Measurements from ENCODE around the gene DCST1.

The DCST1 gene

GRCh38 chr1:155051777-155052398 lies 18.3 kb downstream of the DCST1 start:
- peaks cover 11 to 26% of the 10 kb centered on the region in 2 donors for H3K36me3 ChIP-seq (ENCODE audit: control insufficient read depth in 1 of 2, insufficient read depth in 2 of 2, low read length in 2 of 2)
- no peaks in the 10 kb centered on the region for H3K9me3 ChIP-seq (ENCODE audit: control insufficient read depth in 1 of 2, low read length in 2 of 2)
- H3K9ac ChIP-seq (ENCODE audit: low read depth in 1 of 2, low read length in 2 of 2), result peak overlapping the region; percentile 83 to 92
- H3K27me3 ChIP-seq (ENCODE audit: control insufficient read depth in 1 of 2, insufficient read depth in 2 of 2, low read length in 2 of 2), result no peaks in the 10 kb centered on the region
- peak overlapping the region; percentile 63 for H3K27ac ChIP-seq (ENCODE audit: low read depth, low read length)
- H3K4me1 ChIP-seq (ENCODE audit: control insufficient read depth in 1 of 2, insufficient read depth in 2 of 2, low read length in 2 of 2), result peaks cover 19 to 38% of the 10 kb centered on the region in 2 donors
- peak overlapping the region; percentile 84 to 85 for H3K4me3 ChIP-seq (ENCODE audit: low read depth in 1 of 2, low read length in 2 of 2)

DNA sequence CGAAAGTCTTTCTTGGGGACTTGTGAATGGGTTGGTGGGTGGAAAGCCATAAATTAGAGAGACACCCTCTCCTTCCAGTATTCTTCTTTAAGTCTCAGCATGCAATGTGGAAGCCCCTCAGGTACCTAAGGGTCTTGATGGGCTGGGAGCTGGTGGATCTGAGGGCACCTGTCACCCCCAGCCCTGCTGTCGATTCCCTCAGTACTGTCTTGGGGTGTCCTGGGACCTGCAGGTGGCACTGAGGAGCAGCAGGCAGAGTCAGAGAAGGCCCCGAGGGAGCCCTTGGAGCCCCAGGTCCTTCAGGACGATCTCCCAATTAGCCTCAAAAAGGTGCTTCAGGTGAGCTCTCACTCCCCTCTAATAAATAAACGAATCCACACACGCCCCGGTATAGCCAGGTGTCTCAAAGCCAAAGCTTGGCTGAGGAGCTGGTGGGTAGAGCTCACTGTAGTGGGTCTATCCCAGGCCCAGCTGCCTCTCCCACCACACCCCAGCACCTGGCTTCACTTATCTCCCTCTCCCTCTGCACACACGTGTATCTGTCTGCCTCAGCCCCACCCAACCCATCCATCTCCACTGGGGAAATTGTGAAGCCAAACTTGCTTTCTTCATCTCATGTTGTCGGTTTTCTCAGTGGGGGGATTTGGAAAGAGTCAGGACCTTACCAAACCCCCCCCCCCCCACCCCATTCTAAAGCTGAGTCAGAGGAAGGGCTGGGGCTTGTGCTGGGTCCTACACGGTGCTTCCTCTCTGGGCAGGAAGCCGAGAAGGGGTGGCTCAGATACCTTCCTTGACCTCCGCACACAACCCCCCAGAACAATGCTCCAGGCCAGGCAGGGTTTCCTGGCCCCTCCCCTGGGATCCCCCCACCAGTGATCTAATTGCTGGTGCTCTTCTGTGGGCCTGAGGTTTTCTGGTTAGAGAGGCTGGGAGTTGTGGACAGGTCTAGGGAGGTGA lies 19.1 kb downstream of the DCST1 start:
- Histone ChIP-seq H3K36me3 (ENCODE audit: control insufficient read depth in 1 of 2, insufficient read depth in 2 of 2, low read length in 2 of 2) (peaks cover 13 to 33% of the 10 kb centered on the region in 2 donors), H3K4me3 (ENCODE audit: low read depth in 1 of 2, low read length in 2 of 2) (peak overlapping the region; percentile 84 to 85), H3K27ac (ENCODE audit: low read depth, low read length) (peak overlapping the region; percentile 39), H3K9ac (ENCODE audit: low read depth in 1 of 2, low read length in 2 of 2) (peak overlapping the region; percentile 83 to 92), H3K9me3 (ENCODE audit: control insufficient read depth in 1 of 2, low read length in 2 of 2) (no peaks in the 10 kb centered on the region), H3K4me1 (ENCODE audit: control insufficient read depth in 1 of 2, insufficient read depth in 2 of 2, low read length in 2 of 2) (peaks cover 19 to 38% of the 10 kb centered on the region in 2 donors), H3K27me3 (ENCODE audit: control insufficient read depth in 1 of 2, insufficient read depth in 2 of 2, low read length in 2 of 2) (no peaks in the 10 kb centered on the region)

GRCh38 chr1:155053531-155054105 lies 20.0 kb downstream of the DCST1 start:
- Histone ChIP-seq H3K9ac (ENCODE audit: low read depth in 1 of 2, low read length in 2 of 2) (no peak overlapping the region), H3K4me3 (ENCODE audit: low read depth in 1 of 2, low read length in 2 of 2) (no peak overlapping the region), H3K4me1 (ENCODE audit: control insufficient read depth in 1 of 2, insufficient read depth in 2 of 2, low read length in 2 of 2) (peaks cover 19 to 36% of the 10 kb centered on the region in 2 donors), H3K27ac (ENCODE audit: low read depth, low read length) (no peak overlapping the region), H3K36me3 (ENCODE audit: control insufficient read depth in 1 of 2, insufficient read depth in 2 of 2, low read length in 2 of 2) (peaks cover 19 to 42% of the 10 kb centered on the region in 2 donors), H3K27me3 (ENCODE audit: control insufficient read depth in 1 of 2, insufficient read depth in 2 of 2, low read length in 2 of 2) (no peaks in the 10 kb centered on the region), H3K9me3 (ENCODE audit: control insufficient read depth in 1 of 2, low read length in 2 of 2) (no peaks in the 10 kb centered on the region)

DNA sequence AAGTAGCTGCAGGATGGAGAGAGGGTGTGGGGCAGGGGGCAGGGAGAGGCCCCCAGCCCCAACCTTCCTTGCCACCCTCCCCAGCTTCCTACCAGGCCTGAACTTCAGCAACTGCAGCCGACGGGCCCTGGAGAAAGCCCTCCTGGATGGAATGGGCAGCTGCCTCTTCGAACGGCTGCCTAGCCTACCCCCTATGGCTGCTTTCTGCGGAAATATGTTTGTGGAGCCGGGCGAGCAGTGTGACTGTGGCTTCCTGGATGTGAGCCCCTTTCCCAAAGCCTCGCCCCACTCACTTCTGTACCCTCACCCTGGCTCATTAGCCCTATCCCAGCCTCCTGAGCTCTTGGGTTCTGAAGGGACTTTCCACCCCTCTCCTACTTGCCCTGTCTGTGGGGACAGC lies 23.5 kb downstream of the DCST1 start:
- Histone ChIP-seq H3K36me3 (ENCODE audit: control insufficient read depth in 1 of 2, insufficient read depth in 2 of 2, low read length in 2 of 2) (peaks cover 19 to 52% of the 10 kb centered on the region in 2 donors), H3K4me3 (ENCODE audit: low read depth in 1 of 2, low read length in 2 of 2) (no peak overlapping the region), H3K9ac (ENCODE audit: low read depth in 1 of 2, low read length in 2 of 2) (no peak overlapping the region), H3K27ac (ENCODE audit: low read depth, low read length) (no peak overlapping the region), H3K9me3 (ENCODE audit: control insufficient read depth in 1 of 2, low read length in 2 of 2) (no peaks in the 10 kb centered on the region), H3K4me1 (ENCODE audit: control insufficient read depth in 1 of 2, insufficient read depth in 2 of 2, low read length in 2 of 2) (peaks cover 18 to 21% of the 10 kb centered on the region in 2 donors), H3K27me3 (ENCODE audit: control insufficient read depth in 1 of 2, insufficient read depth in 2 of 2, low read length in 2 of 2) (no peaks in the 10 kb centered on the region)

- Histone ChIP-seq H3K9me3 (ENCODE audit: control insufficient read depth in 1 of 2, low read length in 2 of 2) (no peaks in the 10 kb centered on the region), H3K27ac (ENCODE audit: low read depth, low read length) (no peak overlapping the region), H3K27me3 (ENCODE audit: control insufficient read depth in 1 of 2, insufficient read depth in 2 of 2, low read length in 2 of 2) (no peaks in the 10 kb centered on the region), H3K4me3 (ENCODE audit: low read depth in 1 of 2, low read length in 2 of 2) (no peak overlapping the region), H3K4me1 (ENCODE audit: control insufficient read depth in 1 of 2, insufficient read depth in 2 of 2, low read length in 2 of 2) (peaks cover 16 to 21% of the 10 kb centered on the region in 2 donors), H3K36me3 (ENCODE audit: control insufficient read depth in 1 of 2, insufficient read depth in 2 of 2, low read length in 2 of 2) (peaks cover 19 to 52% of the 10 kb centered on the region in 2 donors), H3K9ac (ENCODE audit: low read depth in 1 of 2, low read length in 2 of 2) (no peak overlapping the region)
These were observed 24.2 kb downstream of the DCST1 start for GRCh38 chr1:155057788-155058211.

GRCh38 chr1:155060736-155061135 lies 27.1 kb downstream of the DCST1 start:
- Histone ChIP-seq H3K4me3 (ENCODE audit: low read depth in 1 of 2, low read length in 2 of 2) (no peak overlapping the region), H3K27ac (ENCODE audit: low read depth, low read length) (no peak overlapping the region), H3K36me3 (ENCODE audit: control insufficient read depth in 1 of 2, insufficient read depth in 2 of 2, low read length in 2 of 2) (peaks cover 16 to 38% of the 10 kb centered on the region in 2 donors), H3K9ac (ENCODE audit: low read depth in 1 of 2, low read length in 2 of 2) (no peak overlapping the region), H3K9me3 (ENCODE audit: control insufficient read depth in 1 of 2, low read length in 2 of 2) (no peaks in the 10 kb centered on the region), H3K27me3 (ENCODE audit: control insufficient read depth in 1 of 2, insufficient read depth in 2 of 2, low read length in 2 of 2) (no peaks in the 10 kb centered on the region), H3K4me1 (ENCODE audit: control insufficient read depth in 1 of 2, insufficient read depth in 2 of 2, low read length in 2 of 2) (peaks cover 32 to 35% of the 10 kb centered on the region in 2 donors)

GRCh38 chr1:155061381-155062150 lies 27.9 kb downstream of the DCST1 start:
- Histone ChIP-seq H3K4me3 (ENCODE audit: low read depth in 1 of 2, low read length in 2 of 2) (no peak overlapping the region), H3K36me3 (ENCODE audit: control insufficient read depth in 1 of 2, insufficient read depth in 2 of 2, low read length in 2 of 2) (peaks cover 9 to 35% of the 10 kb centered on the region in 2 donors), H3K27me3 (ENCODE audit: control insufficient read depth in 1 of 2, insufficient read depth in 2 of 2, low read length in 2 of 2) (no peaks in the 10 kb centered on the region), H3K4me1 (ENCODE audit: control insufficient read depth in 1 of 2, insufficient read depth in 2 of 2, low read length in 2 of 2) (peaks cover 32 to 41% of the 10 kb centered on the region in 2 donors), H3K27ac (ENCODE audit: low read depth, low read length) (no peak overlapping the region), H3K9ac (ENCODE audit: low read depth in 1 of 2, low read length in 2 of 2) (peak overlapping the region in 1 of 2 donors; percentile 25), H3K9me3 (ENCODE audit: control insufficient read depth in 1 of 2, low read length in 2 of 2) (no peaks in the 10 kb centered on the region)

DNA sequence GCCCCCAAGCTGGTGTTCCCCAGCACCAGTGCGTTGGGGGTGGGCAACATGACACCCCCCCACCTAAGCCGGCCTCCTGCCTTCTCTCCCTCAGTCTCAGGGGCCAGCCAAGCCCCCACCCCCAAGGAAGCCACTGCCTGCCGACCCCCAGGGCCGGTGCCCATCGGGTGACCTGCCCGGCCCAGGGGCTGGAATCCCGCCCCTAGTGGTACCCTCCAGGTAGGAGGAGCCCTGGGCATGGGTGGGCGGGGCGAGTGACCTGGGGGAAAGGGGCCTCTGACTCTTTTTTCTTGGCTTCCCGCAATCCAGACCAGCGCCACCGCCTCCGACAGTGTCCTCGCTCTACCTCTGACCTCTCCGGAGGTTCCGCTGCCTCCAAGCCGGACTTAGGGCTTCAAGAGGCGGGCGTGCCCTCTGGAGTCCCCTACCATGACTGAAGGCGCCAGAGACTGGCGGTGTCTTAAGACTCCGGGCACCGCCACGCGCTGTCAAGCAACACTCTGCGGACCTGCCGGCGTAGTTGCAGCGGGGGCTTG lies 28.6 kb downstream of the DCST1 start:
- Histone ChIP-seq H3K27ac (ENCODE audit: low read depth, low read length) (no peak overlapping the region), H3K4me3 (ENCODE audit: low read depth in 1 of 2, low read length in 2 of 2) (peak overlapping the region; percentile 83), H3K36me3 (ENCODE audit: control insufficient read depth in 1 of 2, insufficient read depth in 2 of 2, low read length in 2 of 2) (peaks cover 9 to 34% of the 10 kb centered on the region in 2 donors)

DNA sequence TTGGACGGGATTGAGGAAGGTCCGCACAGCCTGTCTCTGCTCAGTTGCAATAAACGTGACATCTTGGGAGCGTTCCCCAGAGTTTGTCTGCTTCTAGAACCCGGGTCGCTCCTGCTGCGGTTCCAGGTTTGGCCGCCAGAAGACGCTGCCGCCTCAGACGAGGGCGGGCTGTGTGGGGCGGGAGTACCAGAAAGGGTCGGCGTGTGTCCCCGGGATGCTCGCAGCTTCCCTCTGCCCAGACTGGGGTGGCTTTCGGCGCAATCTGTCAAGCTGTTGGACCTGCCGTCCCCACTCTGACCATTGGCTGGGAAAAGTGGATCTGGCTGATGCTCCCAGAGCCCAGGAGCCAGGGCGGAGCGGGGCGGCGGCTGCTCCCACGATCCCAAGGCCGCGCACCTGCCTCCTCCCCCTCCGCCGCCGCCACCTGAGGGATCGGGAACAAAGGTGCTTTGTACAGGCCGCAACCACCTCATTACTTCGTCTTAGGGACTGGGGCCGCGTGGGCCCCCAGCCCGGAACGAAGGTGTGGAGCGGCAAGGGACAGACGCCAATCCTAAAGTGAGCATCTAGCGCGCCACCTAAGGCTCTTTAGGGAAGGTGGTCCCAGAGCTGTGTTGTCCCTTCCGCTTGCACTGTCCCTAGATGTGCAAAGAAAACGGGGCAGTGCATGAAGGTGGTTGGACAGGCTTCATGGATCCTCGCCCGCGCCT lies 29.2 kb downstream of the DCST1 start:
- no peaks in the 10 kb centered on the region for H3K9me3 ChIP-seq (ENCODE audit: control insufficient read depth in 1 of 2, low read length in 2 of 2)
- H3K27ac ChIP-seq (ENCODE audit: low read depth, low read length), result peak overlapping the region; percentile 34

More for the DNA sequence above, 28.6 kb downstream of the DCST1 start:
- Histone ChIP-seq H3K9ac (ENCODE audit: low read depth in 1 of 2, low read length in 2 of 2) (peak overlapping the region in 1 of 2 donors; percentile 25), H3K27me3 (ENCODE audit: control insufficient read depth in 1 of 2, insufficient read depth in 2 of 2, low read length in 2 of 2) (no peaks in the 10 kb centered on the region), H3K4me1 (ENCODE audit: control insufficient read depth in 1 of 2, insufficient read depth in 2 of 2, low read length in 2 of 2) (peaks cover 32 to 46% of the 10 kb centered on the region in 2 donors), H3K9me3 (ENCODE audit: control insufficient read depth in 1 of 2, low read length in 2 of 2) (no peaks in the 10 kb centered on the region)

More for the DNA sequence above, 29.2 kb downstream of the DCST1 start:
- H3K4me3 ChIP-seq (ENCODE audit: low read depth in 1 of 2, low read length in 2 of 2), result peak overlapping the region; percentile 83
- H3K36me3 ChIP-seq (ENCODE audit: control insufficient read depth in 1 of 2, insufficient read depth in 2 of 2, low read length in 2 of 2), result peaks cover 5 to 29% of the 10 kb centered on the region in 2 donors
- peaks cover 32 to 46% of the 10 kb centered on the region in 2 donors for H3K4me1 ChIP-seq (ENCODE audit: control insufficient read depth in 1 of 2, insufficient read depth in 2 of 2, low read length in 2 of 2)
- peak overlapping the region; percentile 65 to 80 for H3K9ac ChIP-seq (ENCODE audit: low read depth in 1 of 2, low read length in 2 of 2)
- H3K27me3 ChIP-seq (ENCODE audit: control insufficient read depth in 1 of 2, insufficient read depth in 2 of 2, low read length in 2 of 2), result no peaks in the 10 kb centered on the region
